ENCODE data around the gene FUT1.
"Not testable (repeated sequence)": the region's sequence is repeated elsewhere in the genome, so short reads cannot be mapped to it uniquely, and the experiment has no call there.

GRCh38 chr19:48768171-48768753 lies 15.8 kb upstream of the FUT1 start:
- not testable (repeated sequence) for TF ChIP-seq CTCF (optimal IDR thresholded peaks at IDR 0.05 in 1 of 3, IDR thresholded peaks at IDR 0.05 in 1 of 3, conservative IDR thresholded peaks at IDR 0.05 in 1 of 3; ENCODE audit: extremely low read depth in 1 of 3, insufficient read depth in 2 of 3, low read length in 3 of 3); EZH2 (IDR thresholded peaks at IDR 0.05; ENCODE audit: low read length)
